GM23338 (cell line): Measurements from ENCODE around the gene WDHD1. TPM values are rescaled to one million over a fixed set of nuclear protein-coding genes. Genes with fewer than 3 reads are reported as not detected.

Source experiments
- ATAC-seq: fragments of 200-7000 bp; cut with Tn5 transposase; 3 replicates; pipeline ENCODE4 v1.9.1; 2020
- DNase-seq: peaks from one replicate; pipeline ENCODE4 v3.0.0-alpha.2; 2015; ENCODE audit warnings: low spot score
- H2AFZ ChIP-seq: fragments of 200-600 bp; sonication (generic); 2 replicates; pipeline ENCODE4 v1.8.0; 2016; ENCODE audit warnings: antibody characterized with exemption, mild to moderate bottlenecking, moderate library complexity
- H3F3A ChIP-seq: fragments of 200-600 bp; sonication (generic); replicated peaks from 2 replicates; pipeline ENCODE4 v1.8.0; 2017; ENCODE audit warnings: antibody characterized with exemption, mixed run types, low read depth
- H3K27ac ChIP-seq: fragments of 200-600 bp; sonication (generic); 2 replicates; pipeline ENCODE4 v1.6.1; 2016; ENCODE audit warnings: low read depth
- H3K27me3 ChIP-seq: fragments of 200-600 bp; sonication (generic); 2 replicates; pipeline ENCODE4 v1.8.0; 2016; ENCODE audit warnings: mild to moderate bottlenecking, mixed run types, moderate library complexity; ENCODE audit not compliant: insufficient read depth
- H3K36me3 ChIP-seq: fragments of 200-600 bp; sonication (generic); 2 replicates; pipeline ENCODE4 v1.8.0; 2016; ENCODE audit warnings: mild to moderate bottlenecking; ENCODE audit not compliant: insufficient read depth
- H3K4me1 ChIP-seq: fragments of 200-600 bp; sonication (generic); 2 replicates; pipeline ENCODE4 v1.8.0; 2016; ENCODE audit warnings: mild to moderate bottlenecking, moderate library complexity; ENCODE audit not compliant: insufficient read depth
- H3K4me2 ChIP-seq: fragments of 200-600 bp; sonication (generic); 2 replicates; pipeline ENCODE4 v1.7.1; 2017; ENCODE audit warnings: mixed run types
- H3K4me3 ChIP-seq: fragments of 200-600 bp; sonication (generic); 2 replicates; pipeline ENCODE4 v1.6.1; 2016; ENCODE audit warnings: mixed run types
- H3K79me2 ChIP-seq: fragments of 200-600 bp; sonication (generic); replicated peaks from 2 replicates; pipeline ENCODE4 v1.8.0; 2017; ENCODE audit warnings: mild to moderate bottlenecking; ENCODE audit not compliant: insufficient read depth
- H3K9me2 ChIP-seq: fragments of 200-600 bp; sonication (generic); 2 replicates; pipeline ENCODE4 v1.8.0; 2017; ENCODE audit not compliant: insufficient read depth
- H4K20me1 ChIP-seq: fragments of 200-600 bp; sonication (generic); replicated peaks from 2 replicates; pipeline ENCODE4 v1.8.0; 2017; ENCODE audit warnings: mild to moderate bottlenecking; ENCODE audit not compliant: insufficient read depth
- H3K27ac Mint-ChIP-seq: 2 replicates; pipeline ENCODE4 v1.8.0; 2020; ENCODE audit warnings: inconsistent platforms, mild to moderate bottlenecking, moderate library complexity, mixed read lengths
- H3K27me3 Mint-ChIP-seq: 3 replicates; pipeline ENCODE4 v1.8.0; 2022; ENCODE audit warnings: low read depth, mild to moderate bottlenecking, moderate library complexity, mixed read lengths, inconsistent platforms; ENCODE audit not compliant: insufficient read depth, poor library complexity
- H3K36me3 Mint-ChIP-seq: 3 replicates; pipeline ENCODE4 v1.8.0; 2021; ENCODE audit warnings: low read depth, mild to moderate bottlenecking, inconsistent platforms, moderate library complexity, mixed read lengths
- H3K4me1 Mint-ChIP-seq: 3 replicates; pipeline ENCODE4 v1.8.0; 2020; ENCODE audit warnings: mild to moderate bottlenecking, inconsistent platforms, mixed read lengths
- H3K4me3 Mint-ChIP-seq: 3 replicates; pipeline ENCODE4 v1.8.0; 2021; ENCODE audit warnings: moderate library complexity, mild to moderate bottlenecking, inconsistent platforms, mixed read lengths
- H3K9me3 Mint-ChIP-seq: 3 replicates; pipeline ENCODE4 v1.8.0; 2020; ENCODE audit warnings: moderate library complexity, mild to moderate bottlenecking, inconsistent platforms, mixed read lengths
- CREB1 ChIP-seq: fragments of 250-450 bp; sonication (Bioruptor Pico); IDR thresholded peaks from 2 replicates; pipeline ENCODE4 v1.5.0; 2020; ENCODE audit warnings: low read depth, mild to moderate bottlenecking, moderate library complexity
- CTCF ChIP-seq, 2 experiments: fragments of 200-600 bp in 1 of 2; sonication (generic) in 1 of 2; conservative IDR thresholded peaks; 2 replicates each; pipeline versions ENCODE4 v1.5.1 to v1.6.1; 2016 to 2017; ENCODE audit warnings: antibody characterized with exemption in 2 of 2, low read depth in 2 of 2, mild to moderate bottlenecking in 2 of 2, moderate library complexity in 1 of 2
- ETS1 ChIP-seq: IDR thresholded peaks from 2 replicates; pipeline ENCODE4 v1.6.1; 2016; ENCODE audit warnings: antibody characterized with exemption
- EZH2 ChIP-seq: fragments of 200-600 bp; sonication (generic); IDR thresholded peaks from one replicate; pipeline ENCODE4 v1.8.0; 2017; ENCODE audit warnings: antibody characterized with exemption, mild to moderate bottlenecking, low read depth; ENCODE audit not compliant: unreplicated experiment
- EZH2phosphoT487 ChIP-seq: fragments of 200-600 bp; sonication (generic); IDR thresholded peaks from one replicate; pipeline ENCODE4 v1.8.1; 2018; ENCODE audit warnings: antibody characterized with exemption; ENCODE audit not compliant: unreplicated experiment
- JUNB ChIP-seq: IDR thresholded peaks from one replicate; pipeline ENCODE4 v1.6.1; 2016; ENCODE audit warnings: antibody characterized with exemption; ENCODE audit not compliant: unreplicated experiment
- NANOG ChIP-seq: IDR thresholded peaks from 2 replicates; pipeline ENCODE4 v1.6.1; 2016; ENCODE audit warnings: antibody characterized with exemption, borderline replicate concordance
- POLR2AphosphoS5 ChIP-seq: IDR thresholded peaks from 2 replicates; pipeline ENCODE4 v1.6.1; 2016; ENCODE audit warnings: antibody characterized with exemption, low read depth
- REST ChIP-seq: IDR thresholded peaks from one replicate; pipeline ENCODE4 v1.6.1; 2018; ENCODE audit warnings: antibody characterized with exemption; ENCODE audit not compliant: unreplicated experiment
- STAT1 ChIP-seq: IDR thresholded peaks from one replicate; pipeline ENCODE4 v1.6.1; 2016; ENCODE audit warnings: antibody characterized with exemption; ENCODE audit not compliant: unreplicated experiment
- ZNF114 ChIP-seq: fragments of 250-450 bp; sonication (Bioruptor Pico); IDR thresholded peaks from 2 replicates; pipeline ENCODE4 v1.5.0; 2020; ENCODE audit warnings: mild to moderate bottlenecking, moderate library complexity
- ZNF331 ChIP-seq: fragments of 250-450 bp; sonication (Bioruptor Pico); IDR thresholded peaks from 2 replicates; pipeline ENCODE4 v1.5.0; 2020; ENCODE audit warnings: low read depth, mild to moderate bottlenecking, moderate library complexity
- polyA plus RNA-seq: library from polyadenylated mRNA; unstranded; fragments of >200 nt; fragmentation: Nextera tagmentation; extraction: Ambion mirVana; gene quantifications from 2 replicates; pipeline ENCODE4 v1.2.1, GENCODE V29; 2016
- total RNA-seq: library from RNA; depleted of rRNA; stranded (reverse); fragments of >200 nt; shearing (Covaris generic); gene quantifications from 2 replicates; pipeline ENCODE4 v1.2.3, GENCODE V29; 2014
- TF ChIP-seq, protein P1 (sequence below): fragments of 250-450 bp; sonication (Bioruptor Pico); IDR thresholded peaks from 2 replicates; pipeline ENCODE4 v1.5.0; 2020; ENCODE audit warnings: mild to moderate bottlenecking, moderate library complexity

WDHD1 gene
- total and polyA plus RNA-seq, 2 experiments from 2014 or later = 48.8 to 65.4 TPM

- Mint-ChIP-seq H3K36me3 (no peaks in the 10 kb centered on the region), H3K27me3 (peaks cover 2% of the 10 kb centered on the region), H3K4me1 (peaks cover 18% of the 10 kb centered on the region), H3K27ac (no peak overlapping the region), H3K9me3 (no peaks in the 10 kb centered on the region), H3K4me3 (no peak overlapping the region)
- H4K20me1 ChIP-seq = no peaks in the 10 kb centered on the region
- no peak for DNase-seq
- no peaks in the 10 kb centered on the region for H3K9me2 ChIP-seq
- no peaks in the 10 kb centered on the region; the same call in 1 of the 2 replicates for H3K79me2 ChIP-seq
- no peak overlapping the region for H3K4me2 ChIP-seq
- H2AFZ ChIP-seq = no peak overlapping the region
- H3K4me3 ChIP-seq = no peak overlapping the region
- peaks cover 15% of the 10 kb centered on the region for H3K4me1 ChIP-seq
- TF ChIP-seq CTCF (conservative IDR thresholded peaks at IDR 0.05; ENCODE audit: low read depth in 2 of 2) (no peak), POLR2AphosphoS5 (no peak), ETS1 (no peak), ZNF114 (CRISPR knock-in tag) (no peak), REST (no peak), ZNF331 (no peak), CREB1 (CRISPR knock-in tag) (no peak), NANOG (no peak), STAT1 (no peak), EZH2 (no peak), JUNB (no peak), EZH2phosphoT487 (no peak)
- TF ChIP-seq, protein P1, sequence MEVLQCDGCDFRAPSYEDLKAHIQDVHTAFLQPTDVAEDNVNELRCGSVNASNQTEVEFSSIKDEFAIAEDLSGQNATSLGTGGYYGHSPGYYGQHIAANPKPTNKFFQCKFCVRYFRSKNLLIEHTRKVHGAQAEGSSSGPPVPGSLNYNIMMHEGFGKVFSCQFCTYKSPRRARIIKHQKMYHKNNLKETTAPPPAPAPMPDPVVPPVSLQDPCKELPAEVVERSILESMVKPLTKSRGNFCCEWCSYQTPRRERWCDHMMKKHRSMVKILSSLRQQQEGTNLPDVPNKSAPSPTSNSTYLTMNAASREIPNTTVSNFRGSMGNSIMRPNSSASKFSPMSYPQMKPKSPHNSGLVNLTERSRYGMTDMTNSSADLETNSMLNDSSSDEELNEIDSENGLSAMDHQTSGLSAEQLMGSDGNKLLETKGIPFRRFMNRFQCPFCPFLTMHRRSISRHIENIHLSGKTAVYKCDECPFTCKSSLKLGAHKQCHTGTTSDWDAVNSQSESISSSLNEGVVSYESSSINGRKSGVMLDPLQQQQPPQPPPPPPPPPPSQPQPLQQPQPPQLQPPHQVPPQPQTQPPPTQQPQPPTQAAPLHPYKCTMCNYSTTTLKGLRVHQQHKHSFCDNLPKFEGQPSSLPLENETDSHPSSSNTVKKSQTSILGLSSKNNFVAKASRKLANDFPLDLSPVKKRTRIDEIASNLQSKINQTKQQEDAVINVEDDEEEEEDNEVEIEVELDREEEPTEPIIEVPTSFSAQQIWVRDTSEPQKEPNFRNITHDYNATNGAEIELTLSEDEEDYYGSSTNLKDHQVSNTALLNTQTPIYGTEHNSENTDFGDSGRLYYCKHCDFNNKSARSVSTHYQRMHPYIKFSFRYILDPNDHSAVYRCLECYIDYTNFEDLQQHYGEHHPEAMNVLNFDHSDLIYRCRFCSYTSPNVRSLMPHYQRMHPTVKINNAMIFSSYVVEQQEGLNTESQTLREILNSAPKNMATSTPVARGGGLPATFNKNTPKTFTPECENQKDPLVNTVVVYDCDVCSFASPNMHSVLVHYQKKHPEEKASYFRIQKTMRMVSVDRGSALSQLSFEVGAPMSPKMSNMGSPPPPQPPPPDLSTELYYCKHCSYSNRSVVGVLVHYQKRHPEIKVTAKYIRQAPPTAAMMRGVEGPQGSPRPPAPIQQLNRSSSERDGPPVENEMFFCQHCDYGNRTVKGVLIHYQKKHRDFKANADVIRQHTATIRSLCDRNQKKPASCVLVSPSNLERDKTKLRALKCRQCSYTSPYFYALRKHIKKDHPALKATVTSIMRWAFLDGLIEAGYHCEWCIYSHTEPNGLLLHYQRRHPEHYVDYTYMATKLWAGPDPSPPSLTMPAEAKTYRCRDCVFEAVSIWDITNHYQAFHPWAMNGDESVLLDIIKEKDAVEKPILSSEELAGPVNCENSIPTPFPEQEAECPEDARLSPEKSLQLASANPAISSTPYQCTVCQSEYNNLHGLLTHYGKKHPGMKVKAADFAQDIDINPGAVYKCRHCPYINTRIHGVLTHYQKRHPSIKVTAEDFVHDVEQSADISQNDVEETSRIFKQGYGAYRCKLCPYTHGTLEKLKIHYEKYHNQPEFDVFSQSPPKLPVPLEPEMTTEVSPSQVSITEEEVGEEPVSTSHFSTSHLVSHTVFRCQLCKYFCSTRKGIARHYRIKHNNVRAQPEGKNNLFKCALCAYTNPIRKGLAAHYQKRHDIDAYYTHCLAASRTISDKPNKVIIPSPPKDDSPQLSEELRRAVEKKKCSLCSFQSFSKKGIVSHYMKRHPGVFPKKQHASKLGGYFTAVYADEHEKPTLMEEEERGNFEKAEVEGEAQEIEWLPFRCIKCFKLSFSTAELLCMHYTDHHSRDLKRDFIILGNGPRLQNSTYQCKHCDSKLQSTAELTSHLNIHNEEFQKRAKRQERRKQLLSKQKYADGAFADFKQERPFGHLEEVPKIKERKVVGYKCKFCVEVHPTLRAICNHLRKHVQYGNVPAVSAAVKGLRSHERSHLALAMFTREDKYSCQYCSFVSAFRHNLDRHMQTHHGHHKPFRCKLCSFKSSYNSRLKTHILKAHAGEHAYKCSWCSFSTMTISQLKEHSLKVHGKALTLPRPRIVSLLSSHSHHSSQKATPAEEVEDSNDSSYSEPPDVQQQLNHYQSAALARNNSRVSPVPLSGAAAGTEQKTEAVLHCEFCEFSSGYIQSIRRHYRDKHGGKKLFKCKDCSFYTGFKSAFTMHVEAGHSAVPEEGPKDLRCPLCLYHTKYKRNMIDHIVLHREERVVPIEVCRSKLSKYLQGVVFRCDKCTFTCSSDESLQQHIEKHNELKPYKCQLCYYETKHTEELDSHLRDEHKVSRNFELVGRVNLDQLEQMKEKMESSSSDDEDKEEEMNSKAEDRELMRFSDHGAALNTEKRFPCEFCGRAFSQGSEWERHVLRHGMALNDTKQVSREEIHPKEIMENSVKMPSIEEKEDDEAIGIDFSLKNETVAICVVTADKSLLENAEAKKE (CRISPR knock-in tag) = no peak
- no peaks in the 10 kb centered on the region for H3F3A ChIP-seq
- H3K36me3 ChIP-seq = no peaks in the 10 kb centered on the region
- ATAC-seq = no peak
- H3K27ac ChIP-seq = no peak overlapping the region
- no peaks in the 10 kb centered on the region for H3K27me3 ChIP-seq
These were observed 137.0 kb downstream of the WDHD1 start for GRCh38 chr14:54889919-54890318.
